Right renal pelvis (tissue), 4 donors: ENCODE results near the gene TSPOAP1. TPM values are rescaled to one million over a fixed set of nuclear protein-coding genes. Genes with fewer than 3 reads are reported as not detected.

Experiments used
- DNase-seq, 4 donors: peaks; one replicate each; pipeline ENCODE4 v3.0.0-alpha.2; 2013; ENCODE audit warnings: low read depth in 4 of 4, low spot score in 3 of 4, missing footprints in 1 of 4
- polyA plus RNA-seq, 4 donors: library from polyadenylated mRNA; unstranded; fragments of 120-200 nt; gene quantifications; one replicate each; pipeline ENCODE4 v1.2.1, GENCODE V29; 2013; ENCODE audit not compliant: insufficient read length in 4 of 4

The TSPOAP1 gene
- polyA plus RNA-seq, 4 donors = 43.2 to 51.4 (median 47.0) TPM

GRCh38 chr17:58307468-58308172 lies 21.0 kb downstream of the TSPOAP1 start:
- DNase-seq = no peak

GRCh38 chr17:58306131-58306951 lies 22.3 kb downstream of the TSPOAP1 start:
- no peak for DNase-seq

- DNase-seq = no peak
These were observed 23.0 kb downstream of the TSPOAP1 start for GRCh38 chr17:58305626-58306025.

GRCh38 chr17:58304750-58305486 lies 23.7 kb downstream of the TSPOAP1 start:
- DNase-seq = no peak

GRCh38 chr17:58303971-58304749 lies 24.4 kb downstream of the TSPOAP1 start:
- DNase-seq = no peak

GRCh38 chr17:58302919-58303585 lies 25.5 kb downstream of the TSPOAP1 start:
- DNase-seq = no peak

- no peak for DNase-seq
These were observed 26.2 kb downstream of the TSPOAP1 start for GRCh38 chr17:58302171-58302918.

GRCh38 chr17:58301504-58302150 lies 27.0 kb downstream of the TSPOAP1 start:
- no peak for DNase-seq

GRCh38 chr17:58300336-58300735 lies 28.3 kb downstream of the TSPOAP1 start:
- no peak for DNase-seq

- no peak for DNase-seq
These were observed 34.6 kb downstream of the TSPOAP1 start for GRCh38 chr17:58294034-58294433.

GRCh38 chr17:58291246-58291645 lies 37.3 kb downstream of the TSPOAP1 start:
- no peak for DNase-seq

- DNase-seq = no peak
These were observed 38.7 kb downstream of the TSPOAP1 start for GRCh38 chr17:58289869-58290268.

- no peak for DNase-seq
These were observed 43.2 kb downstream of the TSPOAP1 start for GRCh38 chr17:58285422-58285810.

- DNase-seq = no peak
These were observed 43.8 kb downstream of the TSPOAP1 start for GRCh38 chr17:58284613-58285421.

GRCh38 chr17:58283674-58284612 lies 44.7 kb downstream of the TSPOAP1 start:
- DNase-seq = no peak

- no peak for DNase-seq
These were observed 46.2 kb downstream of the TSPOAP1 start for GRCh38 chr17:58282442-58282841.

GRCh38 chr17:58281511-58282011 lies 47.0 kb downstream of the TSPOAP1 start:
- no peak for DNase-seq
